SK-N-SH (cell line): ENCODE measurements around the gene TRAF7. TPM values are rescaled to one million over a fixed set of nuclear protein-coding genes. Genes with fewer than 3 reads are reported as not detected.

Source experiments
- CTCF ChIA-PET: fragments of 300-600, 350-600 bp; formaldehyde crosslinking; extraction: SDS; loops from one replicate; lab custom pipeline; 2021; lab: Yijun Ruan, JAX
- POLR2A ChIA-PET: fragments of 350-600 bp; sonication (Branson Sonifier 250); formaldehyde crosslinking; extraction: SDS; loops from one replicate; lab custom pipeline; 2020; ENCODE audit warnings: antibody characterized with exemption, inconsistent platforms; lab: Yijun Ruan, JAX
- DNase-seq: peaks from one replicate; pipeline ENCODE4 v3.0.0; 2012
- H2AFZ ChIP-seq: fragments of 200-600 bp; sonication (generic); 2 replicates; pipeline ENCODE4 v1.8.1; 2016; ENCODE audit warnings: antibody characterized with exemption, mild to moderate bottlenecking, low read depth
- H3F3A ChIP-seq: fragments of 200-600 bp; sonication (generic); replicated peaks from 2 replicates; pipeline ENCODE3; 2016; ENCODE audit warnings: antibody characterized with exemption, mild to moderate bottlenecking; ENCODE audit not compliant: insufficient read depth
- H3K27ac ChIP-seq, 2 experiments: fragments of 200-500 bp in 1 of 2; fragments of 200-600 bp in 1 of 2; sonication (Bioruptor generic) in 1 of 2; sonication (generic), shearing (Covaris generic) in 1 of 2; 2 replicates each; pipeline versions ENCODE4 v1.5.1 to v1.6.1; 2014 to 2016; ENCODE audit warnings: low read depth in 2 of 2, inconsistent platforms in 1 of 2, low read length in 1 of 2, mild to moderate bottlenecking in 1 of 2, mixed read lengths in 1 of 2
- H3K27me3 ChIP-seq: fragments of 200-600 bp; sonication (generic), shearing (Covaris generic); 2 replicates; pipeline ENCODE4 v1.6.1; 2016; ENCODE audit warnings: mixed run types; ENCODE audit not compliant: insufficient read depth
- H3K36me3 ChIP-seq, 2 experiments: fragments of 200-500 bp in 1 of 2; fragments of 200-600 bp in 1 of 2; sonication (Bioruptor generic) in 1 of 2; sonication (generic) in 1 of 2; replicated peaks in 1 of 2; 2 replicates each; pipeline versions ENCODE3 to v1.5.1; 2014 to 2016; ENCODE audit warnings: low read length in 1 of 2, mild to moderate bottlenecking in 1 of 2; ENCODE audit not compliant: insufficient read depth in 2 of 2, control insufficient read depth in 1 of 2
- H3K4me1 ChIP-seq, 2 experiments: fragments of 200-500 bp in 1 of 2; fragments of 200-600 bp in 1 of 2; sonication (Bioruptor generic) in 1 of 2; sonication (generic), shearing (Covaris generic) in 1 of 2; 2 replicates each; pipeline versions ENCODE4 v1.5.1 to v1.6.1; 2014 to 2016; ENCODE audit warnings: low read depth in 1 of 2, low read length in 1 of 2, mixed run types in 1 of 2; ENCODE audit not compliant: insufficient read depth in 2 of 2, control insufficient read depth in 1 of 2
- H3K4me2 ChIP-seq: fragments of 200-600 bp; sonication (generic), shearing (Covaris generic); 2 replicates; pipeline ENCODE4 v1.6.1; 2017; ENCODE audit warnings: mixed run types
- H3K4me3 ChIP-seq, 2 experiments: fragments of 200-500 bp in 1 of 2; fragments of 200-600 bp in 1 of 2; sonication (Bioruptor generic) in 1 of 2; sonication (generic), shearing (Covaris generic) in 1 of 2; 2 replicates each; pipeline versions ENCODE4 v1.5.1 to v1.8.1; 2014 to 2016; ENCODE audit warnings: low read depth in 2 of 2, inconsistent platforms in 1 of 2, low read length in 1 of 2, mild to moderate bottlenecking in 1 of 2, mixed read lengths in 1 of 2, moderate library complexity in 1 of 2
- H3K79me2 ChIP-seq: fragments of 200-600 bp; sonication (generic); 2 replicates; pipeline ENCODE4 v1.8.1; 2017; ENCODE audit warnings: mild to moderate bottlenecking; ENCODE audit not compliant: insufficient read depth
- H3K9ac ChIP-seq: fragments of 200-600 bp; sonication (generic); 2 replicates; pipeline ENCODE4 v1.6.1; 2017; ENCODE audit warnings: mixed run types
- H3K9me2 ChIP-seq: fragments of 200-600 bp; sonication (generic); 2 replicates; pipeline ENCODE4 v1.6.1; 2017; ENCODE audit warnings: mixed run types
- H3K9me3 ChIP-seq: fragments of 200-600 bp; sonication (generic); 2 replicates; pipeline ENCODE4 v1.6.1; 2017; ENCODE audit warnings: mixed run types, mild to moderate bottlenecking, moderate library complexity
- H4K20me1 ChIP-seq: fragments of 200-600 bp; sonication (generic); 2 replicates; pipeline ENCODE4 v1.6.1; 2017; ENCODE audit warnings: mild to moderate bottlenecking, mixed run types; ENCODE audit not compliant: insufficient read depth
- EP300 ChIP-seq, 2 experiments: IDR thresholded peaks; 2 replicates each; pipeline versions ENCODE4 v1.4.0 to v1.6.1; 2012; ENCODE audit warnings: borderline replicate concordance in 1 of 2, low read depth in 1 of 2, low read length in 1 of 2
- FOSL2 ChIP-seq: IDR thresholded peaks from 2 replicates; pipeline ENCODE4 v1.4.0; 2012; ENCODE audit warnings: low read depth, mild to moderate bottlenecking, moderate library complexity, borderline replicate concordance
- FOXJ3 ChIP-seq: sonication (generic); formaldehyde crosslinking; IDR thresholded peaks from 2 replicates; pipeline ENCODE4 v1.5.1; 2020; ENCODE audit warnings: mild to moderate bottlenecking, missing genetic modification reagents
- FOXM1 ChIP-seq: IDR thresholded peaks from 2 replicates; pipeline ENCODE4 v1.4.0; 2012; ENCODE audit warnings: low read depth, mild to moderate bottlenecking
- MEF2A ChIP-seq: IDR thresholded peaks from 2 replicates; pipeline ENCODE4 v1.4.0; 2012; ENCODE audit warnings: low read depth, borderline replicate concordance
- MXI1 ChIP-seq: IDR thresholded peaks from 2 replicates; pipeline ENCODE4 v1.6.1; 2012; ENCODE audit warnings: mild to moderate bottlenecking, low read depth, low read length, improper control_type of control experiment
- NRF1 ChIP-seq: IDR thresholded peaks from 2 replicates; pipeline ENCODE4 v1.6.1; 2012; ENCODE audit warnings: low read depth, mild to moderate bottlenecking, low read length
- PBX3 ChIP-seq: IDR thresholded peaks from 2 replicates; pipeline ENCODE4; 2012
- POLR2AphosphoS5 ChIP-seq: IDR thresholded peaks from 2 replicates; pipeline ENCODE4 v1.6.1; 2012; ENCODE audit warnings: low read depth, low read length
- RAD21 ChIP-seq: IDR thresholded peaks from 2 replicates; pipeline ENCODE4 v1.6.1; 2012; ENCODE audit warnings: mild to moderate bottlenecking, low read length
- RCOR1 ChIP-seq: fragments of 150-350 bp; IDR thresholded peaks from 2 replicates; pipeline ENCODE4 v1.6.1; 2017; ENCODE audit warnings: antibody characterized with exemption, low read length
- RFX5 ChIP-seq: IDR thresholded peaks from 2 replicates; pipeline ENCODE4 v1.6.1; 2012; ENCODE audit warnings: mild to moderate bottlenecking, improper control_type of control experiment, low read length
- SIN3A ChIP-seq: IDR thresholded peaks from 2 replicates; pipeline ENCODE4 v1.6.1; 2012; ENCODE audit warnings: low read depth, mild to moderate bottlenecking, low read length, moderate library complexity, borderline replicate concordance
- WGBS: methylation state at CpG from one replicate; pipeline ENCODE4 v1.1.6; 2017; ENCODE audit warnings: low lambda C conversion rate; 5-methylcytosine and 5-hydroxymethylcytosine counted together
- polyA plus RNA-seq, 3 experiments: library from polyadenylated mRNA; depleted of rRNA; stranded (reverse); fragments of >200 nt; gene quantifications; 2 replicates each; pipeline ENCODE4 v1.2.3, GENCODE V29; 2012

The TRAF7 gene
- polyA plus RNA-seq, 1 of the 3 experiments (the other 2 are of a cell fraction), result 73.0 TPM

DNA sequence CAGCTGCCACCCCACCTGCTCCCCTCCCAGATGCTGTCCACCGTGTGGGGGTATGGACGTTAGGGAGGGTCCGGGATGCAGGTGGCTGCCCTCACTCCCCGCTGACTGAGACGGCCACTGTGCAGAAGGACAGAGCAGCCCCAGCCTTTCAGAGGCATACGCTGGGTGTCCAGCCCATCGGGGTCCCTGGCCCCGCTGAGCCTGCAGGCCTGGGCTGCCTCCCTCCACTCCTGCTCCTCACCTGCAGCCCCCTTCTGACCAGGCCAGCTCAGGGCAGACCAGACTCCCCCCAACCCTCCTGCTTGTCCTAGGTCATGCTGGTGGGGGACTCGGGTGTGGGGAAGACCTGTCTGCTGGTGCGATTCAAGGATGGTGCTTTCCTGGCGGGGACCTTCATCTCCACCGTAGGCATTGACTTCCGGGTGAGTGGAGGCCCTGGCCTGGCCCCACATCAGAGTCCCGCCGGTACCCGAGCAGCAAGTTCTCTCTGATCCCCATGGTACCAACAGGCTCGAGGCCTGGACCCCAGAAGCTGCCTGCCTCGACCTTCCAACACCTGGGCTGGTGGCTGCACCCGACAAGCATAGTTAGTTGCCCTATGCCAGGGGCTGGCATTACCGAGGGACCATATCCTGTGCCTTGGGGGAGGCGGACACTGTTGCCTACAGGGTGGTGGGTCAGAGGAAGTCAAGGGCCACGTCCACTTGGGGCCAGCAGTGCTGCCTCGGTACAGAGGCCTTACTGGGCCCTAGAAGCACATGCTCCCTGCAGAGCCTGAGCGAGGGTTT, 5.8 kb upstream of the TRAF7 start (continued):
- TF ChIP-seq FOSL2, result no peak
- TF ChIP-seq RAD21, result no peak
- TF ChIP-seq PBX3, result 0 out of 2 replicates have a peak, but pooled peaks have one; percentile 7
- TF ChIP-seq NRF1, result no peak
- TF ChIP-seq FOXJ3 (CRISPR knock-in tag), result no peak
- no peak for TF ChIP-seq RFX5

DNA sequence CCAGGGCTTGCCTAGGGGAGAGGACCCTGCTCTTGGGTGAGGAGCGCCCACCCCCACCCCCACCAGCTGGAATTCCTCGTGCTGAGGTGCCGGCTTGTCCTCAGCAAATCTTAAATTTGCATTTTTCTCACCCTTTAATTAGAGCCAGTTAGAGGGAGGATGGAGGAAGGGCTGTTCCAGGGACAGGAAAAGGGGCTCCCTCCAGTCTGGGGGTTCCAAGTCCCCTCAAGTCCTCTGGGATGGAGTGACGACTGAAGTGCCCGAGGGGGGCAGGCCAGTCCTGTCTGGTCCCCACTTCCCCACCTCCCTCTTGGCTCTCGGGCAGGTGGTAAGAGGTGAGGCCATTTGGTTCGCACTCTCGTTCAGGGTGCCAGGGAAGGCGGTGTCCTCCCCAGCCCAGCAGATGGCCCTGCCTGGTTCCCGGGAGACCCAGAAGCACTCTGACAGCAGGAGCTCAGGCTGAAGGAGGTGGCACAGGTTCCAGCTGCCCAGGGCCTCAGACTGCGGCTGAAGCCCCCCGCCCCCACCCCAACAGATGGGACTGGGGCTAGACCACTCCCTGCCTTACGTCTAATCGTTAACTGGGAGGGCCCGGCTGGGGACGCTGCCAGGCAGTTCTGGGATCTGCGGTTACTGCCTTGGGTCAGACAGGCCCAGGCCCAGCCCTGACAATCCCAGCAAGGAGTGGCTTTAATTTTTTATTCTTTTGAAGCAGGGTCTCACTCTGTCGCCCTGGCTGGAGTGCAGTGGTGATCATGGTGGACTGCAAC, 5.0 kb upstream of the TRAF7 start:
- POLR2A ChIA-PET, result interaction anchor here (1.1 to 1.5 kb wide), 3 partner anchors 12 to 146 kb away, joined by 3 to 6 read pairs (median 5); partner anchors contain the start of genes NTHL1 and TSC2
- Histone ChIP-seq H3K79me2 (peaks cover 59% of the 10 kb centered on the region), H4K20me1 (peaks cover 83% of the 10 kb centered on the region), H3K9me3 (no peaks in the 10 kb centered on the region), H3K4me2 (peak overlapping the region; percentile 96), H3K4me3 (peak overlapping the region in 1 of 2 experiments; percentile 50; a peak in 2 of 4 replicates), H3K27me3 (no peaks in the 10 kb centered on the region), H3K4me1 (peaks cover 41 to 73% of the 10 kb centered on the region in 2 experiments; a peak in 3 of 4 replicates), H3K9me2 (no peaks in the 10 kb centered on the region), H3K27ac (peak overlapping the region; percentile 29 to 65; a peak in 3 of 4 replicates), H2AFZ (no peak overlapping the region), H3K36me3 (peaks cover 20 to 34% of the 10 kb centered on the region in 2 experiments), H3K9ac (peak overlapping the region; percentile 19; the same call in 1 of the 2 replicates), H3F3A (peaks cover 45% of the 10 kb centered on the region)
- CTCF ChIA-PET, result interaction anchor here (0.6 to 6.9 kb wide), 8 partner anchors 10 to 147 kb away, joined by 3 to 55 read pairs (median 6); partner anchors contain the start of genes NTHL1 and TSC2
- peak; percentile 64 for DNase-seq
- TF ChIP-seq EP300 (IDR thresholded peaks at IDR 0.05; ENCODE audit: borderline replicate concordance in 1 of 2, low read depth in 1 of 2, low read length in 1 of 2), result no peak
- TF ChIP-seq RCOR1, result no peak
- TF ChIP-seq MXI1, result 0 out of 2 replicates have a peak, but pooled peaks have one; percentile 27
- TF ChIP-seq FOXM1, result no peak
- TF ChIP-seq SIN3A, result peak; percentile 29; the same call in 1 of the 2 replicates
- no peak for TF ChIP-seq MEF2A
- TF ChIP-seq RFX5, result no peak
- peak; percentile 10 for TF ChIP-seq POLR2AphosphoS5
- WGBS, result 54% methylated on average over 11 of the region's 18 CpGs
